IgD-negative memory B cell (primary cell): ENCODE data around the gene KIF6. TPM values are rescaled to one million over a fixed set of nuclear protein-coding genes. Genes with fewer than 3 reads are reported as not detected.

Experiments used
- H3K27ac Mint-ChIP-seq, 3 donors: one replicate each; pipeline ENCODE4 v1.8.0; 2020 to 2022; ENCODE audit warnings: mild to moderate bottlenecking in 3 of 3, mixed read lengths in 3 of 3, moderate library complexity in 1 of 3
- H3K27me3 Mint-ChIP-seq: one replicate; pipeline ENCODE4 v1.8.0; 2021; ENCODE audit warnings: mixed read lengths
- H3K36me3 Mint-ChIP-seq: one replicate; pipeline ENCODE4 v1.8.0; 2020; ENCODE audit warnings: mild to moderate bottlenecking, mixed read lengths
- H3K4me1 Mint-ChIP-seq, 3 donors: one replicate each; pipeline ENCODE4 v1.8.0; 2020 to 2022; ENCODE audit warnings: mixed read lengths in 3 of 3, mild to moderate bottlenecking in 1 of 3
- H3K4me3 Mint-ChIP-seq, 4 donors: one replicate each; pipeline ENCODE4 v1.8.0; 2020 to 2022; ENCODE audit warnings: mild to moderate bottlenecking in 4 of 4, mixed read lengths in 4 of 4, moderate library complexity in 3 of 4
- H3K9me3 Mint-ChIP-seq, 3 donors: one replicate each; pipeline ENCODE4 v1.8.0; 2020 to 2021; ENCODE audit warnings: mixed read lengths in 3 of 3, mild to moderate bottlenecking in 1 of 3
- polyA plus RNA-seq: library from polyadenylated mRNA; unstranded; fragments of 300-500 nt; fragmentation: Illumina TruSeq; gene quantifications from one replicate; pipeline ENCODE4 v1.2.3, GENCODE V29; 2021

Gene KIF6
- polyA plus RNA-seq, 1 donor from 2014 or later = not detected

- no peaks in the 10 kb centered on the region for H3K9me3 Mint-ChIP-seq
- peaks cover 10% of the 10 kb centered on the region for H3K27me3 Mint-ChIP-seq
- no peak overlapping the region for H3K4me3 Mint-ChIP-seq
- no peaks in the 10 kb centered on the region for H3K4me1 Mint-ChIP-seq
- peaks cover 2% of the 10 kb centered on the region for H3K36me3 Mint-ChIP-seq
- no peak overlapping the region for H3K27ac Mint-ChIP-seq
These were observed 354.8 kb downstream of the KIF6 start for GRCh38 chr6:39370390-39370789.

GRCh38 chr6:39369987-39370386, 355.2 kb downstream of the KIF6 start:
- H3K27me3 Mint-ChIP-seq = peaks cover 10% of the 10 kb centered on the region
- no peaks in the 10 kb centered on the region for H3K9me3 Mint-ChIP-seq
- peaks cover 2% of the 10 kb centered on the region for H3K36me3 Mint-ChIP-seq
- H3K27ac Mint-ChIP-seq = no peak overlapping the region
- H3K4me3 Mint-ChIP-seq = no peak overlapping the region
- no peaks in the 10 kb centered on the region for H3K4me1 Mint-ChIP-seq

GRCh38 chr6:39367700-39368099, 357.5 kb downstream of the KIF6 start:
- H3K27me3 Mint-ChIP-seq = peaks cover 10% of the 10 kb centered on the region
- no peaks in the 10 kb centered on the region for H3K9me3 Mint-ChIP-seq
- H3K4me3 Mint-ChIP-seq = no peak overlapping the region
- H3K4me1 Mint-ChIP-seq = no peaks in the 10 kb centered on the region
- peaks cover 2% of the 10 kb centered on the region for H3K36me3 Mint-ChIP-seq
- no peak overlapping the region for H3K27ac Mint-ChIP-seq

GRCh38 chr6:39366931-39367618, 358.1 kb downstream of the KIF6 start:
- no peak overlapping the region for H3K27ac Mint-ChIP-seq
- H3K4me1 Mint-ChIP-seq = no peaks in the 10 kb centered on the region
- H3K36me3 Mint-ChIP-seq = peaks cover 2% of the 10 kb centered on the region
- H3K4me3 Mint-ChIP-seq = no peak overlapping the region
- peaks cover 8% of the 10 kb centered on the region for H3K27me3 Mint-ChIP-seq
- H3K9me3 Mint-ChIP-seq = no peaks in the 10 kb centered on the region

GRCh38 chr6:39365281-39366074, 359.7 kb downstream of the KIF6 start:
- H3K4me1 Mint-ChIP-seq = peaks cover 0 to 2% (median 2%) of the 10 kb centered on the region in 3 donors
- peaks cover 2% of the 10 kb centered on the region for H3K36me3 Mint-ChIP-seq
- H3K27me3 Mint-ChIP-seq = peaks cover 6% of the 10 kb centered on the region
- H3K27ac Mint-ChIP-seq = no peak overlapping the region
- no peak overlapping the region for H3K4me3 Mint-ChIP-seq
- no peaks in the 10 kb centered on the region for H3K9me3 Mint-ChIP-seq

- H3K4me1 Mint-ChIP-seq = peaks cover 0 to 2% (median 2%) of the 10 kb centered on the region in 3 donors
- H3K36me3 Mint-ChIP-seq = peaks cover 2% of the 10 kb centered on the region
- H3K9me3 Mint-ChIP-seq = no peaks in the 10 kb centered on the region
- no peak overlapping the region for H3K4me3 Mint-ChIP-seq
- peaks cover 1% of the 10 kb centered on the region for H3K27me3 Mint-ChIP-seq
- no peak overlapping the region for H3K27ac Mint-ChIP-seq
These were observed 361.9 kb downstream of the KIF6 start for GRCh38 chr6:39363280-39363679.

- peaks cover 0 to 2% (median 2%) of the 10 kb centered on the region in 3 donors for H3K4me1 Mint-ChIP-seq
- no peak overlapping the region for H3K4me3 Mint-ChIP-seq
- peaks cover 1% of the 10 kb centered on the region for H3K27me3 Mint-ChIP-seq
- H3K27ac Mint-ChIP-seq = no peak overlapping the region
- peaks cover 2% of the 10 kb centered on the region for H3K36me3 Mint-ChIP-seq
- no peaks in the 10 kb centered on the region for H3K9me3 Mint-ChIP-seq
These were observed 362.7 kb downstream of the KIF6 start for GRCh38 chr6:39362487-39362865.

- peak overlapping the region in 1 of 4 donors; percentile 32 for H3K4me3 Mint-ChIP-seq
- no peaks in the 10 kb centered on the region for H3K9me3 Mint-ChIP-seq
These were observed 363.3 kb downstream of the KIF6 start for GRCh38 chr6:39361657-39362486.

GRCh38 chr6:39360378-39360777, 364.8 kb downstream of the KIF6 start:
- Mint-ChIP-seq H3K27me3 (peaks cover 1% of the 10 kb centered on the region), H3K9me3 (no peaks in the 10 kb centered on the region), H3K4me1 (peaks cover 0 to 2% (median 2%) of the 10 kb centered on the region in 3 donors), H3K36me3 (no peaks in the 10 kb centered on the region), H3K27ac (no peak overlapping the region), H3K4me3 (no peak overlapping the region)

More at GRCh38 chr6:39361657-39362486, 363.3 kb downstream of the KIF6 start:
- H3K4me1 Mint-ChIP-seq = peaks cover 0 to 2% (median 2%) of the 10 kb centered on the region in 3 donors
- H3K27ac Mint-ChIP-seq = no peak overlapping the region
- H3K36me3 Mint-ChIP-seq = peaks cover 2% of the 10 kb centered on the region
- peaks cover 1% of the 10 kb centered on the region for H3K27me3 Mint-ChIP-seq

GRCh38 chr6:39357998-39358686, 367.1 kb downstream of the KIF6 start:
- Mint-ChIP-seq H3K27me3 (peaks cover 1% of the 10 kb centered on the region), H3K4me1 (peaks cover 0 to 2% (median 2%) of the 10 kb centered on the region in 3 donors), H3K36me3 (no peaks in the 10 kb centered on the region), H3K4me3 (no peak overlapping the region), H3K27ac (no peak overlapping the region), H3K9me3 (no peaks in the 10 kb centered on the region)

GRCh38 chr6:39353698-39354315, 371.4 kb downstream of the KIF6 start:
- H3K36me3 Mint-ChIP-seq = no peaks in the 10 kb centered on the region
- H3K4me1 Mint-ChIP-seq = no peaks in the 10 kb centered on the region
- H3K27ac Mint-ChIP-seq = no peak overlapping the region
- H3K4me3 Mint-ChIP-seq = no peak overlapping the region
- H3K27me3 Mint-ChIP-seq = no peaks in the 10 kb centered on the region
- H3K9me3 Mint-ChIP-seq = no peaks in the 10 kb centered on the region

- no peak overlapping the region for H3K4me3 Mint-ChIP-seq
- no peaks in the 10 kb centered on the region for H3K9me3 Mint-ChIP-seq
- no peaks in the 10 kb centered on the region for H3K36me3 Mint-ChIP-seq
- H3K27me3 Mint-ChIP-seq = no peaks in the 10 kb centered on the region
- no peak overlapping the region for H3K27ac Mint-ChIP-seq
- H3K4me1 Mint-ChIP-seq = peaks cover 0 to 2% (median 0%) of the 10 kb centered on the region in 3 donors
These were observed 374.3 kb downstream of the KIF6 start for GRCh38 chr6:39350723-39351505.

GRCh38 chr6:39348740-39349139, 376.5 kb downstream of the KIF6 start:
- Mint-ChIP-seq H3K27me3 (no peaks in the 10 kb centered on the region), H3K9me3 (no peaks in the 10 kb centered on the region), H3K4me1 (peaks cover 0 to 4% (median 2%) of the 10 kb centered on the region in 3 donors), H3K27ac (no peak overlapping the region), H3K36me3 (no peaks in the 10 kb centered on the region), H3K4me3 (no peak overlapping the region)
